ENCODE measurements around the gene ALKBH5.

ALKBH5 gene

GRCh38 chr17:18234853-18235380 is 51.3 kb downstream of the ALKBH5 start:
- H3K79me2 ChIP-seq (ENCODE audit: insufficient read depth, low read length), result no peaks in the 10 kb centered on the region
- TF ChIP-seq EZH2 (IDR thresholded peaks at IDR 0.05; ENCODE audit: borderline replicate concordance, low read length), result no peak
- TF ChIP-seq CTCF (IDR thresholded peaks at IDR 0.05; ENCODE audit: low read length), result no peak
- H3K4me1 ChIP-seq (ENCODE audit: insufficient read depth, low read length, severe bottlenecking), result no peaks in the 10 kb centered on the region
- no peak overlapping the region for H3K9ac ChIP-seq (ENCODE audit: low read length)
- no peaks in the 10 kb centered on the region for H3K27me3 ChIP-seq (ENCODE audit: insufficient read depth, low read length)
- no peak overlapping the region for H3K4me2 ChIP-seq (ENCODE audit: low read length)
- H3K9me2 ChIP-seq (ENCODE audit: low read depth, low read length), result no peaks in the 10 kb centered on the region
- no peak overlapping the region for H2AFZ ChIP-seq (ENCODE audit: low read length)
- no peaks in the 10 kb centered on the region for H3F3A ChIP-seq (ENCODE audit: insufficient read depth, low read length)
- H3K4me3 ChIP-seq (ENCODE audit: low read depth, low read length, poor library complexity, severe bottlenecking), result no peak overlapping the region
- no peak overlapping the region for H3K27ac ChIP-seq (ENCODE audit: low read depth, low read length, poor library complexity, severe bottlenecking)
- H3K36me3 ChIP-seq (ENCODE audit: insufficient read depth, low read length), result no peaks in the 10 kb centered on the region; the same call in 1 of the 2 replicates
- no peaks in the 10 kb centered on the region for H3K9me3 ChIP-seq (ENCODE audit: low read length)
- no peaks in the 10 kb centered on the region for H4K20me1 ChIP-seq (ENCODE audit: insufficient read depth, low read length)

DNA sequence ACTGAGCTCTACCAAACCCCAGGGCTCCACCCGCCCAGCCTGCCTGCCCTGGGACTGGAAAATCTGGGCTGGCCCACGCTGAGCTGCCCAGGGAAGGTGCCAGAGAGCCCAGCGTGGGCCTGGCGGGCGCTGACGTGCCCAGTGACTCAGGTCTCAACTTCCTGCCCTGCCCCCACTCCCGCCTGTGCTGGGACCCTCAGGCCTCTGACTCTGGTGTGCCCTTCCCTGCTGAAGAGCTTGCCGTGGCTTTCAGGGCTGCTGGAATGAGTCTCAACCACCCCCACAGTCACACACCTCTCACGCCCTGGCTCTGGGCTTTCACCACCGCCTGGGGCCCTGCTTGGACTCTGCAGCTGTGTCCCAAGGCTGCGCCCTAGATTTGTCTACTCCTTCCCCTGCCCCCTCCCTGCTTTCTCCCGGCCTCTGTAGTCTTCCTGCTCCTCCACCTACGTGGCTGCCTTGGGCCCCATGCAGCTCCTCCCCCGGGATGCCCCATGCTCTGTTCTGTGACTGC is 52.2 kb downstream of the ALKBH5 start:
- no peaks in the 10 kb centered on the region for H4K20me1 ChIP-seq (ENCODE audit: insufficient read depth, low read length)
- H3K27ac ChIP-seq (ENCODE audit: low read depth, low read length, poor library complexity, severe bottlenecking), result no peak overlapping the region
- H3K27me3 ChIP-seq (ENCODE audit: insufficient read depth, low read length), result no peaks in the 10 kb centered on the region

GRCh38 chr17:18236494-18236893 is 52.9 kb downstream of the ALKBH5 start:
- H3K27ac ChIP-seq (ENCODE audit: low read depth, low read length, poor library complexity, severe bottlenecking), result no peak overlapping the region
- H3K4me1 ChIP-seq (ENCODE audit: insufficient read depth, low read length, severe bottlenecking), result no peaks in the 10 kb centered on the region
- H3K9me3 ChIP-seq (ENCODE audit: low read length), result no peaks in the 10 kb centered on the region
- no peak overlapping the region for H3K4me2 ChIP-seq (ENCODE audit: low read length)
- no peaks in the 10 kb centered on the region; the same call in 1 of the 2 replicates for H3K36me3 ChIP-seq (ENCODE audit: insufficient read depth, low read length)
- no peaks in the 10 kb centered on the region for H3K9me2 ChIP-seq (ENCODE audit: low read depth, low read length)
- H3K9ac ChIP-seq (ENCODE audit: low read length), result no peak overlapping the region
- no peak for TF ChIP-seq EZH2 (IDR thresholded peaks at IDR 0.05; ENCODE audit: borderline replicate concordance, low read length)
- no peak for TF ChIP-seq CTCF (IDR thresholded peaks at IDR 0.05; ENCODE audit: low read length)
- H2AFZ ChIP-seq (ENCODE audit: low read length), result no peak overlapping the region
- no peaks in the 10 kb centered on the region for H3K79me2 ChIP-seq (ENCODE audit: insufficient read depth, low read length)
- H3K4me3 ChIP-seq (ENCODE audit: low read depth, low read length, poor library complexity, severe bottlenecking), result no peak overlapping the region
- no peaks in the 10 kb centered on the region for H4K20me1 ChIP-seq (ENCODE audit: insufficient read depth, low read length)
- no peaks in the 10 kb centered on the region for H3K27me3 ChIP-seq (ENCODE audit: insufficient read depth, low read length)
- no peaks in the 10 kb centered on the region for H3F3A ChIP-seq (ENCODE audit: insufficient read depth, low read length)

More for the DNA sequence above, 52.2 kb downstream of the ALKBH5 start:
- Histone ChIP-seq H3K79me2 (ENCODE audit: insufficient read depth, low read length) (no peaks in the 10 kb centered on the region), H3K9ac (ENCODE audit: low read length) (no peak overlapping the region), H2AFZ (ENCODE audit: low read length) (no peak overlapping the region), H3K4me2 (ENCODE audit: low read length) (no peak overlapping the region), H3K4me3 (ENCODE audit: low read depth, low read length, poor library complexity, severe bottlenecking) (no peak overlapping the region), H3K9me2 (ENCODE audit: low read depth, low read length) (no peaks in the 10 kb centered on the region), H3K36me3 (ENCODE audit: insufficient read depth, low read length) (no peaks in the 10 kb centered on the region; the same call in 1 of the 2 replicates), H3F3A (ENCODE audit: insufficient read depth, low read length) (no peaks in the 10 kb centered on the region), H3K9me3 (ENCODE audit: low read length) (no peaks in the 10 kb centered on the region), H3K4me1 (ENCODE audit: insufficient read depth, low read length, severe bottlenecking) (no peaks in the 10 kb centered on the region)
- TF ChIP-seq EZH2 (IDR thresholded peaks at IDR 0.05; ENCODE audit: borderline replicate concordance, low read length) (no peak), CTCF (IDR thresholded peaks at IDR 0.05; ENCODE audit: low read length) (no peak)

Measured in OCI-LY1 (cell line).